H1 (cell line): ENCODE data around the gene FMNL2.

Experiments used
- ATF2 ChIP-seq: IDR thresholded peaks from 2 replicates; pipeline ENCODE4 v1.6.1; 2012; ENCODE audit warnings: low read length, inconsistent platforms
- BRCA1 ChIP-seq: IDR thresholded peaks from 2 replicates; pipeline ENCODE4 v1.6.1; 2012; ENCODE audit warnings: low read depth, low read length, improper control_type of control experiment
- CHD1 ChIP-seq: IDR thresholded peaks from 2 replicates; pipeline ENCODE4 v1.6.1; 2012; ENCODE audit warnings: low read depth, low read length, improper control_type of control experiment
- CREB1 ChIP-seq: IDR thresholded peaks from 2 replicates; pipeline ENCODE4 v1.6.1; 2012; ENCODE audit warnings: inconsistent platforms
- CTCF ChIP-seq, 3 experiments: IDR thresholded peaks; 1 replicate in 2 of 3; 2 replicates in 1 of 3; pipeline versions ENCODE4 v1.5.1 to v1.6.1; 2011; ENCODE audit warnings: low read length in 3 of 3, mild to moderate bottlenecking in 3 of 3, inconsistent platforms in 2 of 3, low read depth in 1 of 3, moderate library complexity in 1 of 3; ENCODE audit not compliant: insufficient read depth in 1 of 3; ENCODE audit errors: control extremely low read depth in 1 of 3
- POLR2A ChIP-seq, 2 experiments: IDR thresholded peaks; 1 replicate in 1 of 2; 2 replicates in 1 of 2; pipeline ENCODE4 v1.6.1; 2011; ENCODE audit warnings: low read depth in 2 of 2, low read length in 2 of 2, mild to moderate bottlenecking in 2 of 2; ENCODE audit errors: control extremely low read depth in 1 of 2
- POLR2AphosphoS5 ChIP-seq: IDR thresholded peaks from 2 replicates; pipeline ENCODE4 v1.6.1; 2011; ENCODE audit warnings: low read depth, low read length
- RBBP5 ChIP-seq: IDR thresholded peaks from 2 replicates; pipeline ENCODE4 v1.7.1; 2012; ENCODE audit warnings: low read depth, mild to moderate bottlenecking, inconsistent platforms, low read length, moderate library complexity, borderline replicate concordance
- SAP30 ChIP-seq: fragments of 300-600 bp; sonication (generic); IDR thresholded peaks from 2 replicates; pipeline ENCODE4 v1.7.1; 2012; ENCODE audit warnings: low read length, moderate library complexity, mild to moderate bottlenecking, inconsistent platforms; ENCODE audit not compliant: insufficient read depth, insufficient replicate concordance
- SIN3A ChIP-seq, 2 experiments: IDR thresholded peaks in 1 of 2; conservative IDR thresholded peaks in 1 of 2; 2 replicates each; pipeline ENCODE4 v1.6.1; 2011 to 2012; ENCODE audit warnings: low read length in 2 of 2, improper control_type of control experiment in 1 of 2, low read depth in 1 of 2, mild to moderate bottlenecking in 1 of 2
- TBP ChIP-seq: IDR thresholded peaks from 2 replicates; pipeline ENCODE4 v1.6.1; 2011; ENCODE audit warnings: low read depth, low read length, improper control_type of control experiment
- TF ChIP-seq, protein P1 (sequence below): IDR thresholded peaks from 2 replicates; pipeline ENCODE4 v1.6.1; 2012; ENCODE audit warnings: inconsistent platforms

DNA sequence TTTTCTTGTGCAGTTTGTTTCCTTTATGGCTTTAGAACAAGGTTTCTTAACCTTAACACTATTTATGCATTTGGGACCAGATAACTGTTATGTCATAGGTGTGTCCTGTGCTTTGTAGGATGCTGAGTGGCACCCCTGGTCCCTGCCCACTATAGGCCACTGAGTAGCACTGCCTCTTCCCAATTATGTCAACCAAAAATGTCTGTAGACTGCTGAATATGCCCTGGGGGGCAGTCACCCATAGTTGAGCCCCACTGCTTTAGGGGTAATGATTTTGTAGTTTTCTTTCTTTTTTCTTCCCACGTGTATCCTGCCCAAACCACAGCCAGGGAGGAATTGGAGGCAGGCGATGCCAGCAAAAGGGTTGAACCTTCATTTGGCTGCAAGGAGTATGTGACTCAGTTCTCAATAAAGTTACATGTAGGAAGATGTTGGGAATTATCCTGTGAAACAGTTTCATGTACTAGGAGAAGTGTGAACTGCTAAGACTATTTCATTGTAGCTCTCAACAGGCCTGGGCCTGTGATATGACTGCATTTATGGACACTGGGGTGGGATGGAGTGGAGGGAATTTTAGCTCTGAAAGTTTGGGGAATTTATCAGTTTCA is 65.7 kb downstream of the FMNL2 start:
- no peak for TF ChIP-seq CHD1
- TF ChIP-seq POLR2A (IDR thresholded peaks at IDR 0.05; ENCODE audit: control extremely low read depth in 1 of 2, low read depth in 2 of 2, low read length in 2 of 2): no peak
- no peak for TF ChIP-seq CTCF (IDR thresholded peaks at IDR 0.05; ENCODE audit: control extremely low read depth in 1 of 3, insufficient read depth in 1 of 3, low read depth in 1 of 3, low read length in 3 of 3)
- TF ChIP-seq ATF2: no peak
- TF ChIP-seq BRCA1: no peak
- TF ChIP-seq TBP: no peak
- TF ChIP-seq CREB1: no peak
- TF ChIP-seq POLR2AphosphoS5: no peak
- TF ChIP-seq SAP30: no peak
- TF ChIP-seq, protein P1, sequence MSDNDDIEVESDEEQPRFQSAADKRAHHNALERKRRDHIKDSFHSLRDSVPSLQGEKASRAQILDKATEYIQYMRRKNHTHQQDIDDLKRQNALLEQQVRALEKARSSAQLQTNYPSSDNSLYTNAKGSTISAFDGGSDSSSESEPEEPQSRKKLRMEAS: no peak
- TF ChIP-seq RBBP5: no peak
- no peak for TF ChIP-seq SIN3A (conservative IDR thresholded peaks at IDR 0.05 in 1 of 2, IDR thresholded peaks at IDR 0.05 in 1 of 2; ENCODE audit: low read depth in 1 of 2, low read length in 2 of 2)
